ENCODE results near the gene PCNX1.

DNA sequence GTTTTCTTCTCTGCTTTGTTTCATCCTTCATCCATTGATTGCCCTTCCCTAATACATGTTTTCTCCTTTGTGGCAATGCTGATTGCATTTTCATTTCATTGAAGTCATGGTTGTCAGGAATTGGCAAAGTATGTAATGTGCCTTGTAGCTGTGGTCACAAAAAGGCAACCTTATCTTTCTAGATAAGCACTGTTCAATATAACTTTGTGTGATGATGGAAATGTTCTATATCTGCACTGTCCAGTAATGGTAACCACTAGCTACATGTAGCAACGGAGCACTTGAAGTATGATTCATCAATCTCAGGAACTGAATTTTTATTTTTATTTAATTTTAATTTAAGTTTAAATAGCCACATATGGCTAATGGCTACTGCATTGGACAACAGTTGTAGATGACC is 79.8 kb downstream of the PCNX1 start:
- TF ChIP-seq POLR2A (IDR thresholded peaks at IDR 0.05) = no peak
- TF ChIP-seq, protein P1, sequence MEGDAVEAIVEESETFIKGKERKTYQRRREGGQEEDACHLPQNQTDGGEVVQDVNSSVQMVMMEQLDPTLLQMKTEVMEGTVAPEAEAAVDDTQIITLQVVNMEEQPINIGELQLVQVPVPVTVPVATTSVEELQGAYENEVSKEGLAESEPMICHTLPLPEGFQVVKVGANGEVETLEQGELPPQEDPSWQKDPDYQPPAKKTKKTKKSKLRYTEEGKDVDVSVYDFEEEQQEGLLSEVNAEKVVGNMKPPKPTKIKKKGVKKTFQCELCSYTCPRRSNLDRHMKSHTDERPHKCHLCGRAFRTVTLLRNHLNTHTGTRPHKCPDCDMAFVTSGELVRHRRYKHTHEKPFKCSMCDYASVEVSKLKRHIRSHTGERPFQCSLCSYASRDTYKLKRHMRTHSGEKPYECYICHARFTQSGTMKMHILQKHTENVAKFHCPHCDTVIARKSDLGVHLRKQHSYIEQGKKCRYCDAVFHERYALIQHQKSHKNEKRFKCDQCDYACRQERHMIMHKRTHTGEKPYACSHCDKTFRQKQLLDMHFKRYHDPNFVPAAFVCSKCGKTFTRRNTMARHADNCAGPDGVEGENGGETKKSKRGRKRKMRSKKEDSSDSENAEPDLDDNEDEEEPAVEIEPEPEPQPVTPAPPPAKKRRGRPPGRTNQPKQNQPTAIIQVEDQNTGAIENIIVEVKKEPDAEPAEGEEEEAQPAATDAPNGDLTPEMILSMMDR (IDR thresholded peaks at IDR 0.05) = no peak

Measured in adrenal gland (tissue), 5 donors.